ENCODE data around the gene WDR33.

Gene WDR33

DNA sequence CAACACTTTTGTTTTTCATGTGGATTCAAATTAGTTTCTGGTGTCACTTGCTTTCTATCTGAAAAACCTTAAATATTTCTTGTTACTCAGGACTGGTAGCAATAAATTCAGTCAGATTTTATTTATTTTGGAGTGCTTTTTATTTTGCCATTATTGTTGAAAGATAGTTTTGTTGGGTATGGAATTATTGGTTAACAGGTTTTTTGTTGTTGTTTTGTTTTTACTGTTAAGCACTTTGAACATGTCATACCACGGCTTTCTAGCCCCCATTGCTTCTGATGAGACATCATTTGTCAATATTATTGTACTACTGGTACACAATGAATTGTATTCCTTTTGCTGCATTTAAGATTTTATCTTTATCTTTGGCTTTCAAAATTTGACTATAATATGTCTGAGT, 122.6 kb downstream of the WDR33 start:
- no peak for DNase-seq

DNA sequence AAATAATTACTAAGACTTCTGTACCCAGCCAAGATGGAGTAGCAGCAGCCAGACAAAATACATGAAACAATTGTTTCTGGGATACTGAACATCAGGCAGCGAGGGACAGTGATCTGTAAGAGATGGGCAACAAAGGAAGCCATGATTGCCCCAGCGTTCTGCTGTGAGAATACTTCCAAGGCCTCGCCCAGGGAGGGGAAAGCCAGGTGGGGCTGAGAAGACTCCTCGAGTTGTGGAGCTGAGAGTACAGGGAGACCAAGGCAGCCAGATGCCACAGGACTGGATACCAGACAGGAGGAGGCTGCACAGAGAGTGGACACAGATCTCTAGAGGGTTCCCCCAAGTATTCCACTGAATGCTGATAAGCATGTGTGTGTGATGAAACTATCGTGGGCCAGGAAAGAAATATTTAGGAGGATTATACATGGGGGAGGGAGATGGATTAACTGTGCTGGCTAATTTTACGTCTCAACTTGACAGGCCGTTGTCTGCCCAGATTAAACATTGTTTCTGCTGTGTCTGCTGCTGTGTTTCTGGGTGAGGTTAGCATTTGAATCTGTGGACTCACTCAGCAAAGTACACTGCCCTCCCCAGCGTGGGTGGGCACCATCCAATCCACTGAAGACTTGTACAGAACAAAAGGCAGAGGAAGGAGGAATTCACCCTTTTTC, 125.4 kb downstream of the WDR33 start:
- DNase-seq = no peak

DNA sequence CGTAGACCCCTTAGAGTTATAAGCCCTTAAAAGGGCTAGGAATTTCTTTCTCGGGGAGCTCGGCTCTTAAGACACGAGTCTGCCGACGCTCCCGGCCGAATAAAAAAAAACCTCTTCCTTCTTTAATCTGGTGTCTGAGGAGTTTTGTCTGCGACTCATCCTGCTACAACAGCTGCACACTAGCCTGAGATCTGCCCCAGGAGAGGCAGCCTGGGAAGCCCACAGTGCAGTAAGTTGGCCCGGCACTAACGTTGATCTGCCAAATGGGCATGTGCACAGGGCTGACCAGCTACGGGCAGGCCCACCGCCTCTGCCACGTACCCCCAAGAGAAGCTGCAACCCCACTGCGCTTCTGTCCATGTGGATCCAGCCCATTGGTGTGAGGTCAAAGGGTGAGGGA, 127.2 kb downstream of the WDR33 start:
- DNase-seq = no peak

DNA sequence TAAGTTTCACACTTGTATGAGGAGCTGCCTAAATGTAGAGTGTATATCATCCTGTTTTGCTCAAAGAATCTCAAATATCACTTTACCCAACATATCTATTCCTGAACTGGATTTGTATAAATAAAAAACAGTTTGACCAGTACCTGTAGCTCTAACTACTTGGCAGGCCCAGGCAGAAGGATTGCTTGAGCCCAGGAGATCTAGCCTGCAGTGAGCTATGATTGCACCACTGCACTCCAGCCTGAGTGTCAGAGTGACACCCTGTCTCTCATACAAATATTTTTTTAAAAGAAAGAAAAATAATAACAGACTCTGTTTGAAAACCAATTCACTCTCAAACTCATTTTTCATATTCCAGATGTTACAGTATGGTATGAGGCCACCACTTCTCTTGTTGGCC, 127.9 kb downstream of the WDR33 start:
- no peak for DNase-seq

DNA sequence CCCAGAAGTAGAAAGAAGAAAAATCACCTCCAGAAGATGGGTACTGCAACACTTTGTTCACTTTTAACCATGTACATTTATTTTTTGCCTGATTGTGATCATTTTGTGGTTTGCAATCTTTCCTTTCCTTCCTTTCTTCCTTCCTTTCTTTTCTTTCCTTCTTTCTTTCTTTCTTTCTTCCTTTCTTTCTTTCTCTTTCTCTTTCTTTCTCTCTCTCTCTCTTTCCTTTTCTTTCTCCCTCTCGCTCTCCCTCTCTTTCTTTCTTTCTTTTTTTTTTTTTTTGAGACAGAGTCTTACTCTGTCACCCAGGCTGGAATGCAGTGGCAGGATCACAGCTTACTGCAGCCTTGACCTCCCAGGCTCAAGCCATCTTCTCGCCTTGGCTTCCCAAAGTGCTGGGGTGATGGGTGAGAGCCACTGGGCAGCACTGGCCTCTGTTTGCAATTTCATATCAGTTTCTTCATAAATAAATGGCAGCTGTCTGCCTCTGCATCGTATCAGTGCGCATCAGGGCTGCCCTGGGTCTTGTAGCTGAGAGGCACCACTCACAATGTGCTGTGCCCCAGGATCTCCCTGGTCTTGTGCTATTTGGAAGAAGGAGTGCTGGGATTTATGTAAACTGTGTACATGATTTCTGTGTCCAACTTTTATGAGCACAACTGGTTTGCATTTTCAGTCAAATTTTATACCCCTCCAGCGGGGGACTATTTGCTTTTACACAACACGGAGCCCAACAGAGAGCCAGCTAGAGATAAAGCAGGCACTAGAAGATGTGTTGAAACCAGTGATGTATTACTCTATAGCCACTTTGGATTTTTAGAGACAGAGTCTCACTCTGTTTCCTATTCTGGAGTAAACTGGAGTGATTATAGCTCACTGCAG, 128.8 kb downstream of the WDR33 start:
- no peak for DNase-seq

DNA sequence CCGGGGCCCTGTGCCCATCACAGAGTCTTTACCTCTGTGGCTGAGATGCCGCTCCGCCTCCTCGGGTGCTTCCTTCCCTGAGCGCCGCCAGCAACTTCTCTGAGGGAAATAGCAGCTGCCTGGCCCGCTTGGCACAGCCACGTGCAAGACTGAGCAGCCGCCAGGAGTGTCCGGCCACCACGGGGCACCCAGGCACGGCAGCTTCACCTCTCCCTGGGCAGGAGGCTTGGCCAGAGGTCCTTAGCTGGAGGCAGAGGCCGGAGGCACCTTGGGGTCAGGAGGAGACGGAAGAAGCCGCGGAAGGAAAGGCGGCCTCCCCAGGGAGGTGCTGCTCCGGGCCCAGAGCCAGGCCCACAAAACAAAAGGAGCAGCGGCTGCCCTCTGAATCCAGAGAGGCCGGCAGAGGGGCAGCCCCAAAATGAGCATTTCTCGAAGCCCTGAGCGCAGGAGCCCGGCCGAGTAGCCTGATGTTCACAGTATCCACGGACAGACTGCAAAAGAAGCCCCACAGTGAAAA, 129.6 kb downstream of the WDR33 start:
- DNase-seq = no peak

DNA sequence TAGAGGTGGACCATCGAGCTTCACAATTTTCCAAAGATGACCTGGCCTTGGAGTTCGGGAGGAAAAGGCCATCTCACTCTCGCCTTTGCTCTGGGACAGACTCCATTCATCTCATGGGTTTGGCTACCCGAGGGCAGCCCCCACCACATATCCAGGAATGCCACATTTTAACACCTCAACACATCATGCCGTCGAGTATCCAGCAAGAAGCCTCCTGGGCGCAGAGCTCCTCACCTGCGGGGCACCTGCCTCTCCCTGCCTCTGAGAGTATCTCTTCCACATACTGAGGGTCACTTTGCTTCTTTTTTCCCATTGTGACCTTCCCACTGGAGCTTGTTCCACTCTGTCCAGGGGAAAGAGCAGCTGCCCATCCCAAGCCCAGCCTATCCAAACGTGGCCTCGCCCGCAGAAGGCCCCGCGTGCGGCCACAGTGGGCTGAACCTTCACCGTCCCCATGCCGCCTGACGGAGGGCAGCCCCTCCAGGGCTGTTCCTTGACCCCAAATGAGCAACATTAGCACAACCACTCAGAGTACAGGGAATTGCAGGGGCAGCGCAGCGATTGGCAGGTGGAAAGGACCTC, 130.2 kb downstream of the WDR33 start:
- no peak for DNase-seq

DNA sequence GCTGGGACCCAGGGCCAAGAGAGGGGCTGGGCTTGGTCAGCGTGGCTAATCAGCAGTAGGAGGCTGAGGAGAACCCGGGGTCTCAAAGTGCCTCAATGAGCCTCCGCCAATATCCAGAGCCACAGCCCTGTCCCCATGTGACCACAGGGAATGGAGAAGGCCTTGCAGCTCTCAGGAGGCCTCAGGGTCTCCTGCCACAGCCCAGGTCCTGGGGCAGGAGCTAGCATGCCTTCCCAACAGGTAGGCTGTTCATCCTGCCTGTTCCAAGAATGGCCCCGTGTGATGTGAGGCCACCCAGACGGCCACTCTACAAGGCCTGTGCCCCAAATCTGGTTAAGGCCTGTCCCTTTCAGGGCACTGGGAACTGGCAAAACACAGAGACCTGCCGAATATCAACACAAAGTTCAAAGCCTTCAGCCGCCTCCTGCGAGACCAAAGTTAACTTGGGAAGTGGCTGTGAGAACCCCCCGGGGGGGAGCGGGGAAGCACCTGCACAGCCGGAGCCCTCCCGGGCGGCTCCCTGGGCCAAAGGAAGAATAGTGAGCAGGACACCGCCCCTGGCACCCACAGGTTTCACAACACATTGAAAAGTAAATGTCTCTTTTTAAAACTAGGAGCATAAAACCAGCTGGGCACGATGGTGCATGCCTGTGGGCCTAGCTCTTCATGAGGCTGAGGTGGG, 131.2 kb downstream of the WDR33 start:
- no peak for DNase-seq

DNA sequence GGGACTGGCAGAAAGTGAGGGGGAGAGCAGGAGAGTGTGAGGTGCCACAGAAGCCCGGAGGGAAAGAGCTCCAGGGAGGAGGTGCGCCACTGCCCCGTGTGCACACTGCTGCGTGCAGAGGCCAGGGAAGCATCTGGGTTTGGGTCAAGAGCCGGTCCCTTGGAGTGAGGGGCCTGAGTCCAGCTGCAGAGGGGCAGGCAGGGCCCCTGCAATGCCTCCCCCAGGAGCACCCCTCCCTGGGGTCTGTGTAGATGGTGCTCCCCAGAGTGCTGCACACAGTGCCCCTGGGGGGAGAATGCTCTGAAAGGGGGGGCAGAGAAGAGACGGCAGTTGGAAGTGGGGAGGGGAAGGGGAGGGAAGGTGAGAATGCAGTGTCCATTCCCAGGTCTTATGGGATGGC, 132.0 kb downstream of the WDR33 start:
- DNase-seq = no peak

DNA sequence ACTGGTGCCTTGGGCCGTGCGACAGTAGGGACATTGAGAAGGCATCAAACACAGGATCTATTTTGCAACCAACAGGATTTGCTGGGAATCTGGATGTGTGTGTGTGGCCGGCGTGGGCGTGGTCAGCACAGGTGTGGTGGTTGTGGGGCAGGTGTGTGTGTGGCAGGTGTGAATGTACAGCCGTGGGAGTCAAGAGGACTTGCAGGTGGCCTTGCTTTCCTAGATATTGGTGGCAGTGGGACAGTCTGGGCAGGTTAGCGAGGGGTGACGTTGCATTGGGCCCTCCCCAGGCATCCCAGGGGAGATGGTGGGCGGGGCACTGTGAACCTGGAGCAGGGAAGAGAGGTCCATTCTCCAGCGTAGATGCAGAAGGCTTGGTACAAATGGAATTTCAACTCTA, 132.4 kb downstream of the WDR33 start:
- no peak for DNase-seq

DNA sequence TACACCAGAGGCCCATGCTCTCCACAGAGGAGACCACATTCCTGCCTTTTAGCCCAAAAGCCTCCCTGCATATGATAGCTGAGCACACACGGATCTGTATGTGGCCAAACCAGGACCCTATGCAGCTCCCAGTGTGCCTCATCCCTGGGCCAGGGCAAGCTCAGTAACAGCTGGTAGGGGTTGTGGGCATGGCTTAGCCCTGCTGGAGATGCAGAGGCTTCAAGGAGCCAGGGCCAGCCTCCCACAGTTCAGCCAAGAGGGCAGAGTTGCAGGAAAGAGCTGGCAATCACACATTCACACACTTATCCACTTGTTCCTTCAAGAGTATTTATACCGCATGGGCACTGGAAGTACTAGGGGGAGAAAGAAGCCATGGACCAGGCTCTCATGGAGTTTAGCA, 134.1 kb downstream of the WDR33 start:
- DNase-seq = no peak

DNA sequence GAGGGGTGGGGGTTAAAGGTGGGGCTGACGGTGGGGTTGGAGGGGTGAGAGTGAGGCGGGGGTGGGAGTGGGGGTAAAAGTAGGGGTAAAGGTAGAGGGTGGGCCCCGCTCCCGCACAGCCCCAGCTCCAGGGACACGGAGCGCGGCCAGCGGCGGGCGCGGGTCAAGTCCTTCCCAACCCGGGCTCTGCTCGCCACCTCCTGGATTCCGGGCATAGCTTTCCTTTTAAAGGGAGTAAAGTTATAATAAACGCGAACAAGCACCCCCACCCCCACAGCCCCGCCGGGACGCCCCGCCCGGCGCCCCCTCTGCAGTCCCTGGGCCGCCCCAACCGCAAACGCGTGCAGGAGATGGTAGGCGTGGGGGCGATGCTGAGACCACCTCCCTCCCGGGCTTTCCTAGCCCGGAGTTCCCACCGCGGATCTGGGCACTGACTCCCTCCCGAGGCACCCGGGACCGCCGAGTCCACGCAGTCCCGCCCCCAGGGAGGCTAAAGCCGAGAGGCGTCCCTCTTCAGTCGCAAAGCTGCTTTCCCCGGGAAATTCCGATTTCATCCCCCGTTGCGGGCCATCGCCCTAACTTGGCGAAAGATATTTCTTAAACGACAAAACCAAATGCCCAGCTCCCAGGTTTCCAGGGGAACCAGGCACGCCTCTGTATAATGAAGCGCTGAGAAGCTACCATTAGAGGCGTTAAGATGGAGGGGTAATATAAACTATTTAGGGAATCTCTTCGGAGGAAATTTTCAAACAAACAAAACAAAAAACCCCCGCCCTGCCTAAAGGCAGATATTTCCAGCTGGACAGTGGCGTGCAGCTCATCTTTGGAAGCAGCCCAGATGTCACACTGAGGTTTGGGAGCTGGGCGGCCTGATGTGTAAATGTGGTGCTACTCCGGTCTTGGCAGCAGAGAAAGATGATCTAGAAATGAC, 135.4 kb downstream of the WDR33 start, which contains the start of gene LIMS2:
TSS of gene LIMS2 (minus strand) at position 200 of the 931 bp plus-strand sequence. CDS start 506 bp downstream, outside the sequence.
- no peak for DNase-seq

DNA sequence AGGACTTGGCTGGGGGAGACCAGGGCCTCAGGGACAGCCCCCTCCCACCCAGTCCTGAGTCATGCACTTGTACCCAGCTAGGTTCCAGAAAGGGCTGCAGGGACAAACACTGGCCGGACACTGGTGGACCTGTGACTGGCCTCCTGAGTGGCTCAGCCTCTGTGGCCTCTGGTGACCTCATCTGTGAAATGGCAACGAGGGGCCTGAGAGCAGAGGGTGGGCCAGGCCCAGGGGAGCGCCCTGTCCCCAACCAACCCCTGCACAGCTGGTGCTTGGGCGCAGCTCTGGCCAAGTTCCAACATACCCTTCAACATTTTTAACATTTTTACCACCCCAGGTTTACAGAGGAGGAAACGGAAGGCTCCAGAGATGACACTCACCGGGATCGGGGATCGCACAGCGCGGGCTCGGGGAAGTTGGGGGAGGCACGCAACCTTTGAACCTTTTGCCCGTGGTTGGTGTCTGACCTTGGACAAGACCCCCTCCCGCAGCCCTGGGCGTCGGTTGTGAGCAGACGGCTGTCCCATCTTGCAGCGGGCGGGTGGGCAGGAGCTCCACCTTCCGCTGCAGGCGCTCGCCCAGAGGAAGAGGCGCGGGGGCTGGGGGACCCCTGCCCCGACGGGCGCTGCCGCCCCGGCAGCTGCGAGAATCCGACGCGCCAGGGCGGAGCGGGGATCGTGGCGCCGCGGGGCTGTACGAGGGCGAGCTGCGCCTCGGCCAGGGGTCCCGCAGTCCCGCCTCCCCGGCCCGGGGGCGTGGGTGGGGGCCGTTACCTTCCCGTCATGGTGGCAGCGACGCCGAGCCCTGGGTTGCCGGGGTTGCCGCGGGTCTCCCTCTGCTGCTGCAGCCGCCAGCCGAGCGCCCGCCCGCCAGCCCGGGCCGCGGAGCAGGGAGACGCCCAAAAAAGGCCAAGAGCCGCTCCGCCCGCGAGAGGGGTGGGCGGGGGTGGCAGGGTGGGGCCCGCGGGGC, 136.4 kb downstream of the WDR33 start:
- DNase-seq = no peak

DNA sequence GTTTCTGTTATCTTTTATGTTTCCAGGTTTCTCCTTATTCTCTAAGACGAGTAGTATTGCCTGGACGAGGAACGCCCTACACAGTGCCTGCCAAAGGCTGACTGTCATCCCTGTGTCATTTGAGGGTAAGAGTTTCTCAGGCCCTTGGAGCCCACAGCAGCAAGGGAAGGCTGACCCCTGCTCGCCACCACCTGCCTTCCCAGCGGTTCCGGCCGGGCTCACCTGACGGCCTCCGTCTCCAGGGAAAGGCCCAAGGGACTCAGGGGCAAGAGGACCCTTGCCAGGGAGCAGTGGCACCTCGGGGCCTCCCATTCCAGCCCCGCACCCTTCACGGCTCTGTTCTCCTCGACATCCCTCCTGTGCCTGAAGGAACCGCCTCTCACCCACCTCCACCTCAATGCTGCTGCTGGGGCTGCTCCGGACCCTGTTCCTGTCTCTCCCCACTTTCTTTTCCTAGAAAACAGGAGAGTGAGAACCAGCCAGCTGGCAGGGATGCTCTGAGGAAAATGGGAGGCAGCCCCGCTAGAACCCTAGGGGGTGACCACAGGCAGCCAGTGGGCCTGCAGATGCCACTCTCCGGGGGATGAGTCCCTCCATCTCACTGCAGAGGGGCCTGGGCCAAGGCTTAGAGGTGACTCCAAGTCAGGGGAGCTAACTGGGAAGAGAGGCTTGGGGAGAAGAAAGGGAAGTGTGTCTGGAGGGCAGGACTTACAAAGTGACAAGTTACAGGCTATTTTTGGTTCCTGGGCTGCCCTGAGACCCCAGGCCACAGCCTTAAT, 137.5 kb downstream of the WDR33 start:
- DNase-seq = no peak

DNA sequence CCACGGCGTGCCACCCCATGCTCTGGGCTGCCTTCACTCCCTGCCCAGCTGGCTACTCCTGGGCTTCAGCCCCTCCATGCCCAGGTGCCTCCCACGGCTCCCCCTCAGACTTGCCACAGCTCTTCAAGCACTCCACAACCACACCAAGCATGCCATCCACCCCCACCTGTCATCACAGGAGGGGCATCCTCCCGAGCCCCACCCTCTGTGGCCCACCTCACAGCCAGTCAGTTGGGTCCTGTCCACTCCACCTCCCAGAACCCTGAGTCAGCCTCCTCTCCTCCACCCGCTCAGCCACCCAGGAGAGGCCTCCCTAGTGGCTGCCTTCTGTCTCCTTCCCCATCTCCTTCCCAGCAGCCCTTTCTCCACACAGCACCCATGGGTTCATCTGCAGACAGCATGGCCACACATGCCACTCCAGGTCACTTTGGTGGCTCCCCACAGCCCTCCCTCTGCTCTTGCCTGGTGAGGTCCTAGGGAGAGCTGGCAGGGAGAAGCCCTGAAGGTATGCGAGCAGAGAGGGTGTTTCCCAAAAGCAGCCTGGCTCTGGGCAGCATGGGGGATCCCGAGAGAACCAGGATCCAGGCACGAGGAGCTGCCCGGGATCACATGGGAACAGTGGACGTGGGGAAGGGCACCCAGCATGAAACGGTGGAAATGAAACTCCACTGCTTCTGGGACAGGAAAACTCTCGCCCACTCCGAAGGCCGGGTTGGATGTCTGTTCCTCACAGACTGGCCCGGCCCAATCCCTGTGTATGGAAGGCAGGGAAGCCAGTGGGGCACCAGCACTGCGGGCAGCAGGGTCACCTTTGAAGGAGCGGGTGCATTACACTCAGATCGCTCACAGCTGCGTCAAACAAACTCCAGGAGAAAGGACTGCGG, 138.4 kb downstream of the WDR33 start:
- no peak for DNase-seq

DNA sequence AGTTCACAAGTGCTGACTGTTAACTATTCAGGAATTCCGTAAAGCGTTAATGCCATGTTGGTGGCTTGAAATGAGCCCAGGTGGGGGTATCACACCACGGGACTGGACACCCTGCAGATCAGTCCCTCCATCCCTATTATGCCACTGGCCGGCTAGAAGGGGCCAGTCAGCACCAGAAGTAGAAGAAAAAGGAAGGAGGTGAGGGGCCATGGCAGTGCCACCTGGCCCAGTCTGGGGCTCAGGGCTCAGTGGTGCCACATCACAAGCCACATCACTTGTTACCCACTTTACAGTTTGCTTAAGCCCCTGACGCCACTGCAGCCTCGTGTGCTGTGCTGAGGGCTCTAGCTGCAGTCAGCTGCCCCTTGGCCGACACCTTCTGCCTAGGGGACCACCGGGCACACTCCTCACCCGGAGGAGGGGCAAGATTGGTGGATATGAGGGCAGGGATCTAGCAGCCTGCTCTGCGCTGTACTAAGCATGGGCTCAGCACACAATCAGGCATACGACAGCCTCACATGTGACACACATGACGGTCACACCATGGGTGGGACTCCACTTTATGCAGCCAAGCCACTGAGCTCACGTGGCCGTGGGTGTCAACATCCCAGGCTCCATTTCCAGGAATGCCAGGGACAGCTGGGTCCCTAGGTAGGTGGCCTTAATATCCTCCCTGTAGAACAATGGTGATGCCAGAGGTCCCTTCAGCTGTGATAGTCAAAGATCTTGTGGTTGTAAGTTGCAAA, 139.2 kb downstream of the WDR33 start:
- DNase-seq = no peak

DNA sequence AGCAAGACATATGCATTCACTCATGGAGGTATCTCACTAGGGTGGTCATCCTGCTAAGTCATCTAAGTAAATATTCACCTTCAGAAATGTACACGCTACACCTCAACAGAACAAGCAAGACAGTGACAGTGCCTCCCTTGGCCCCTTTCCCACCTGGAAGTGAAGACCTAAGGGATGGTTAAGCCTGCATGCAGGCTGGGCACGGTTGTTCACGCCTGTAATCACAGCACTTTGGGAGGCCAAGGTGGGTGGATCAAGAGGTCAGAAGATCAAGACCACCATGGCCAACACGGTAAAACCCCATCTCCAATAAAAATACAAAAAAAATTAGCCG, 140.0 kb downstream of the WDR33 start:
- DNase-seq = no peak

Data from NK-92 treated with Interleukin-12 subunit alpha and Interleukin-12 subunit beta, amount 100 ng/mL, for 24 hours (cell line).